GM19351 (cell line): ENCODE results near the gene UBQLNL.
A peak's percentile ranks its signal among the peaks of the same experiment; 100 is the strongest.

Source experiments
- ATAC-seq: cut with Tn5 transposase; IDR thresholded peaks from one replicate; pipeline ENCODE4 v1.9.1; 2021; ENCODE audit warnings: mild to moderate bottlenecking, moderate library complexity; ENCODE audit not compliant: unreplicated experiment

UBQLNL gene, protein sequence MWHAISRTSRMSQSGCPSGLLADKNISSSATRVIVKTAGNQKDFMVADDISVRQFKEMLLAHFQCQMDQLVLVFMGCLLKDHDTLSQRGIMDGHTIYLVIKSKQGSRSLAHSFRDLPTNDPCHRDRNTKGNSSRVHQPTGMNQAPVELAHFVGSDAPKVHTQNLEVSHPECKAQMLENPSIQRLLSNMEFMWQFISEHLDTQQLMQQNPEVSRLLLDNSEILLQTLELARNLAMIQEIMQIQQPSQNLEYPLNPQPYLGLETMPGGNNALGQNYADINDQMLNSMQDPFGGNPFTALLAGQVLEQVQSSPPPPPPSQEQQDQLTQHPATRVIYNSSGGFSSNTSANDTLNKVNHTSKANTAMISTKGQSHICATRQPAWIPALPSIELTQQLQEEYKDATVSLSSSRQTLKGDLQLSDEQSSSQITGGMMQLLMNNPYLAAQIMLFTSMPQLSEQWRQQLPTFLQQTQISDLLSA

DNA sequence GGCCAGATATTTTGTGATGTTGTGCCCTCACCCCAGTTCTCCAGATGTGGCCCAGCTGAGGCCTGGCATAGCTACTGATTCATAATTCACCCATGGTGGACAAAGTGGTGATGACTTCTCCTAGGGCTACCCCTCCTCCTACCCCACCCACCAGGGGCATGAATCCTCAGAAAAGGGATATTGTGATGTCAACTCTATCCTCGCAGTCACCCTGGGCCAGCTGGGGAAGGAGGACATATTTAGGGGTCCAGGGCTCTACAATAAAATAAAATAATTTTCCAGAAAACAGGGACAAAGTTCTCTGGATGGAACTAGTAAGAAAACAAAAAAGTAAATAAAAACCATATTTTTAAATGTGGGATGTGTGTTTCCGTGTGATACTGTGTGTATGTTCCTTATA, at the start of gene UBQLNL:
UBQLNL (minus strand) TSS at position 101 of the 400 bp plus-strand sequence. CDS start 258 bp downstream, outside the sequence.
- no peak for ATAC-seq

DNA sequence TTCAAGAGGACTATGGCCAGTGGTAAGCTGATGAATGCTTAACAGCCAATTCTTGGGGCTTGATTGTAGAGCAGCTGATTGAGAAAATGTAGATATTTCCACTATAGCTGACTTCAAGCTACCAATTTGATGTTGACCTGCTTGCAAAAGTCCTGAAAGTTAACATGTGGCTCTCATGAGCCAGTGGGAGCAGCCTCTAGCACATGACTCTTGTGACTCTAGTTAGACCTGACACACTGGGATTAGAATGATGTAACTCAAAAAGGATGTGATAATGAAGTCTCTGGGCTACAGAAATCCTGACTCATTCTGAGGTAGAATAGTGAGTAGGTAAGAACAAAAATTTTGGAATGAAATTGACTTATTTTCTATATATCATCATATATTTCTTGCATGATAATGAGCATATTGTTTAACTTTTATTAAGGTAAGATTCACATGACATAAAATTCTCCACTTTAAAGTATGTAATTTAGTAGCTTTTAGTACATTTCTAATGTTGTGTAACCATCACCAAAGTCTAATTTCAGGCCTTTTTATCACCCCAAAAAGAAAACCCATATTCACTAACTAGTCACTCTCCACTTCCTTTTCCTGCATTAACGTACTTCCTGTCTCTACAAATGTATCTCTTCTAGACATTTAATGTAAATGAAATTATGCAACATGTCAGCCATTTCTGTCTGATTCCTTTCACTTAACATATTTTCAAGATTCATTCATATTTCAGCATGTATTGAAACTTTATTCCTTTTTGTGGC, 47.9 kb upstream of the UBQLNL start:
- no peak for ATAC-seq

DNA sequence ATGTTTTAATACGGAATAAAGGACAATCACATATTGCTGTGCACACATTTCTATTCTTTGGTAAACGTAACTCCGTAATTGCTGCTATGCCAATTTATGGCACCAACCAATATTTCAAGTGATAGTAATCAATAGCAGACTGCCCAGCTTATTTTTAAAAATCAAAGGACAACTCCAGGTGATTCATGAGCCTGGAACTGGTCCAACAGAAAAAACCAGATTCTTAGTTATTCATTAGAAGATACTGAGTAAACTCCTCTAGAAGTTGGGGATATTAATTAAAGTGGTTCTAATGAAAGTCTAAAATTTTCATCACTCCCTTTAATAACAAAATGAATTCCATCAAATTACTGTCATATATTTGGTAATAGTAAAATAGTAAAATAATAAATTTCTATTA, 41.3 kb upstream of the UBQLNL start:
- ATAC-seq: no peak

DNA sequence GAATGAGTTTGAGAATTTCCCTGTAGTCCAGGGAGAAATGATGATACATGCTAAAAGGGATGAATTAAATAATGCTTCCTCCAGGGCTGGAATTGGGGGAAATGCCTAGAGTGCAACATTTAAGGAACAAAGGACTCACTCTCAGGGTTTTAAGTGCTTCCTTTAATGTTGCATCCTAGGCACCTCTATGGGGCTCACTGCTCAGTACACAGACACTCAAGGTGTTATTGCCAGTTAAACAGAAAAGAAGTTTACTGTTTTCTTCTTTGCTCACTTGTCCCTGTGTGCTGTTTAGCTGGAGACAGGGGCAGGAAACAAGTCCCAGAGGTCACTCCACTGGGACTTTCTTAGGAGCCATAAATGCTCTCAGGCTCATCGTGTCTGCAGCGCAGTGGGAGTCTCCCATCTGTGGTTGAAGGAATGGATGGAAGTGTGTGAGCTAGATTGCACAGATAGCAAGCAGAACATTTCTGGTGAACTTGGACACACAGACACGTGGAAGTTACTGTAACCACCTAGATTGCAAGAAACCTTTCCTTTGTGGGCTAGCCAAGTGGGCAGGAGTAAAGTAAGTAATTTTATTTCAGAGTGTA, 40.2 kb upstream of the UBQLNL start:
- no peak for ATAC-seq

DNA sequence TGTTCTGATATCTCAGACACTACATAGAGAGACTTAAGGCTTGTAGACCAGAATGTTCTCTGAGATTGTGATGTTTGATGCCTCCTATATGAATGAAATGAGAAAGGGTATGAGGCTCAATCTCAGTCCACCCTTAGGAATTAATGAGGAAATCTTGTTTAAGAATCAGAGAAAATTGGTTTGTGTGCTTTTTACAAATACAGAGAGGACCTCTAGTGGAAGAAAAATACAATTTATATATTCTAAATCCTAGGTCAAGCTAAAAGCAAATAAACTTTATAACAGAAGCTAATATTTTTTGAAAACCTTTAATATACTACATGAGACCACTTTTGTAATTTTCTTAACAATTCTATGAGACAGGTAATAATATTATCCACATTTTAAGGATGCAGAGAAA, 36.8 kb upstream of the UBQLNL start:
- no peak for ATAC-seq

DNA sequence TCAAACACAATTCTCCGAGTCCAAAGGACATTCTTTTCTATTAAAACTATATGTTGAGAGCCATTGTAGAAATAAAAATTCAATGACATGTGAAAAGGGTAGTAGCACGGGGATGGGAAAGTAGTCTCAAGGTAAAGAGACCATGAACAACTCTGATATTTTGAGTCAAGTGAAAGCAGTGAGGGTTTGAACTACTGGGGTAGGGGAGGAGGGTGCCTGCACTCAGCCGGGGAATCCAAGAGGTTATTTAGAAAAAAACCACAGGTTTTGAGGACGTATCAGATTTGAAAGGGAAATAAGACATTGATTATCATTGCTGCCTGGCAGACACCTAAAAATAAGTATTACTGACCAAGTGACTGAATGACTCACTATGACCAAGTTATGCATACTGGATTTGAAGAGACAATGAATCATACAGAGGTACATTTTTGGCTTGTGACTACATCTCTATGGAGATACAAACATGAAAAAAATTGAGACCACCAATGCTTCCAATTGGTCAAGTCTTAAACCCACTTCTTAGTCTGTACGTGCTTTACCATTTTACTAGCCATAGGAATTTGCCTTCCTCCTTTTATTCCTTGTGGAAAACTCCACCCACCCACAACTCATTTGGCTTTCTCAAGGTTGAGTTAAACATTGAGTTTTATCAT, 34.1 kb upstream of the UBQLNL start:
- ATAC-seq: peak; percentile 77

DNA sequence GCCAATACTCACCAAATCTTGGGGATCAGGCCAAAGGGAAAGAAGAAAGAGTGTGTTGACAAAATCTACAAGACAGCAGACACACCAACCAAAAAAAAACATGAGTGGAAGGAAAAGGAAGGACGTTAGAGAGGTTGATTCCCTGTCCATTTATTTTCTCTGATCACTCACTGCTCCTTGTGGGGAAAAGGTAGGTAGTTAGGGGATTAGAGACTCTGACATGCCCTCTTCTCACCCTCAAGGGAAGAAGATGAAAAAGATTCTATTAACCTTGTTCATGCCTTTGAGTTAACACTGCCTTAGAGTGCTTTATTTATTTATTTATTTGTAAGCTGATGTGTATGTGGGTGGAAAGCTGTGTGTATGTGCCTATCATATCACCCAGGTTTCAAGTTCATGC, 31.9 kb upstream of the UBQLNL start, which contains the start of gene OR52H1:
OR52H1 (minus strand) TSS at position 101 of the 400 bp plus-strand sequence. CDS start 3,035 bp downstream, outside the sequence.
- ATAC-seq: no peak

DNA sequence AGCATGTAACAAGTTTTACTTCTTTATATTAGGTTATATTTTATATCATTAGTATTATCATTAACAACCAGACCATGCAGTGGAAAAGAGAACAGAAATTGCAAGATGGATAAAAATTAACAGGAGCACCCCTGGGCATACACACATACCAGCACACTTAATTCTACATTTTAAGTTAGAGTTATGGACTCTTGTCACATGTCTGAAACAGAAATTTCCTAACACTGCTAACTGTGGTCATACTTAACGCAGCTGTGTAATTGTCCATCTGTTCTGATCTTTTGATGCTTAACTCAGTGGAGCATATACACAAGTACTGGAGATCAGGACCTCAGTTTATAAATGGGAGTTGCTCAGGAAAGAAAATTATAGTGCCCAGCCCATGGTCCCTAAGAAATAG, 31.5 kb upstream of the UBQLNL start:
- no peak for ATAC-seq

DNA sequence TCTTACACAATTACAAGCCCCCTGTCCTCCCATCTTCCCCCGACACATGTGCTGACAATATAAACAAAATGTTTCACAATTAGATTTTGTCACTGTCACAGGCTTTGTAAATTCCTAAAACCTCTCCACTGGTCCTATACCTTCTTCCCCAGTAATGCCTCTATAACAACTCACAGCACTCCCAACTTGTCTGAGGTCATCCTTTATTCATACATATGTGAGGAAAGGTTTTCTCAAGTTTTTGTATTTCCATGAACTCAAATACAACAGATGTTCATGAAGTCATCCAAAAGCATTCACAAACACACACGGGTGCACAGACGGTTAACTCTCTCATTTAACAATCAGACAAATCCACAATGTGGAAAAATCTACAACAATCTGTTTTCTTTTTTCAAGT, 30.0 kb upstream of the UBQLNL start:
- ATAC-seq: no peak

DNA sequence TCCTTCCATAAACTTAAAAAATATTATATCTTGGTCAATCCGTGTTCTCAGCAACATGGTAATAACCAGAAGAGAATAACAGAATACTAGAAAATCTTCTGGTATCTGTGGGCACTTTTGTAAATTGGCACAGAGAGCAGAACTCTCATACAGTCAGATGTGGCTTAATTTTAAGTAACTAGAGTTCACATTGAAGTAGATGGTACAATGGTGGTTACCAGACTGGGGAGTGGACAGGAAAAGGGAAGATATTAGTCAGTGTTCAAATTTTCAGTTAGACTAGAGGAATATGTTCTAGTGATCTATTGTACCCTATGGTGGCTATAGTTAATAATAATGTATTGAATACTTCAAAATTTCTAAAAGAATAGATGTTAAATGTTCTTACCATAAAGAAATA, 24.9 kb upstream of the UBQLNL start:
- ATAC-seq: no peak

DNA sequence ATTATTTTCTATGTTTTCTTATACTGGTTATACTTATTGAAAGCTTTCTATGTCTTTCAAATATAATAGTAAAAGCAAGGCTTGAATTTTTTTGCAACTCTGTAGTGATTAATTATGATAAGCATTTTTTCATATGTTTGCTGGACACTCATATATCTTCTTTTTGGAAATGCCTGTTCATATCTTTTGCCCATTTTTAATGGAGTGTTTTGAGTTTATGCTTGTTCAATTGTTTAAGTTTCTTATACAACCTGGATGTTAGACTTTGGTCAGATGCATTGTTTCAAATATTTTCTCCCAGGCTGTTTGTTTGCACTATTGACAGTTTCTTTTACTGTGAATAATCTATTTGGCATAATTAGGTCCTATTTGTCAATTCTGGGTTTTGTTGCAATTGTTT, 20.0 kb upstream of the UBQLNL start:
- ATAC-seq: no peak

DNA sequence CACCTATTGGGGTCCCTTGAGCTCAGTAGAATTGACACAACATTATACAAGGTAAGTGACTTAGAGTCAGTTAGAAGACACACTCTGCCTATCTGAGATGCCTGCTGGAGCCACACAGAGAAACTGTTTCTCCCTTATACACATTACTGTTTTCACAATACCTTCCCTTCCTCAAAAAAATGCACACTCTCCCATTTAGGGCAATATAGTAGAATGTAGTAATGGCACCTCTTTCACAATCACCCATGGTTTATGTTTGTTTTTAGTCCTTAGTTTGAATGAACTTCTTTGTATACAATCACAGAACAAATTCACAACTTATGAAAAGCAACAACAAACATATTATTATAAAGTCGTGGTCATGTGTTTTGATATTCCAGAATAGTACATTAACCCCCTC, 17.5 kb upstream of the UBQLNL start:
- no peak for ATAC-seq

DNA sequence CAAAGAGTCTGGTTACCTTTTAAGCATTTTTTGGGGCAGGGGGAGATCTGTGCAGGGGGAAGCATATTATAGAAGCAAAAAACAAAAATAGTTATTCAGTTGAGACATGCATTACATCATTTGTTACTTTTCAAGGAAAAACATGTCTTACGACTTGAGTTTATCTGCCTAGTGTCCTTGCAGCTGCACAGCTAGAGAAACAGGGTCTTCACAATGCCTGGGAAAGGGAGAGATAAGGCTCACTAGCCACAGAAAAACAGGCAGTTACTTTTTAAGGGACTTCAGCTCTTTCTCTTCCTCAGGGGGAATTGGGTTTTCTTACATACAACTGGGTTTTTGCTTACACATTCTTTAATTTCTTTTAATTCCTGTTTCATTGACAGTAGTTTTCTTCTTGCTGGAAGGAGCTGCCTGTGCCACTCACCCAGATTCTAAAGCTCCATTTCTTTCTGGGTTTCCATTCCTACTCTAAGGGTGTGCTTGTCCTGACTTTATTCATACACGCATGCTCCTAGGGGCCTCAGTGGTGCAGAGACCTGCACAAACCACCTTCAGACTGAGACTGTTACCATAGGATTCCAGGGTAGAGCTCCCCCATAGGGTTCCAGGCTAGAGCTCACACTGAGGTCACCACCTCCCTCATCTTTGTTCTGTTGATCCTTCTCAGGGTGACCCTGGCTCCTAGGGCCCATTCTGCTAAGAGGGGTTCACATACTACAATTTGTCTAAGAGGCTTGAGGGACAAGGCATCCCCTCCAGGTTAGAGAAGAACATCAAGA, 14.7 kb upstream of the UBQLNL start:
- ATAC-seq: no peak

DNA sequence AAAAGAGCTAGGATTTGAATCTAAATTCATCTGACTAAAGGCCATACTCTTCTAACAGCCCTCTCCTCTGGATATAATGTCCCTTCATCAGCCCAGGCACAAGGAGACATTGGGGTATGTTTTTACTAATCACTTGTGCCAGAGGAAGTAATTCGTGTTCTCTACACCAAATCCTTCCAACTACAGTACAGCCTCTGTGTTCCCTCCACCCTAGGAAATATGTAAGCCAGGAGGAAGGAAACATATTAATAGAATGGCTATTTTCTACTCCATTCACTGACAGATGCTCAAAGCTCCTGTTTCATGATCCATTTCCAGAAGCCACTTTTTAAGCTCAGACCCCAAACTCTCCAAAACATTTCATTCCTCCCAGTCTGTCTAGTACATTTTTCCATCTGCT, 12.0 kb upstream of the UBQLNL start:
- no peak for ATAC-seq

DNA sequence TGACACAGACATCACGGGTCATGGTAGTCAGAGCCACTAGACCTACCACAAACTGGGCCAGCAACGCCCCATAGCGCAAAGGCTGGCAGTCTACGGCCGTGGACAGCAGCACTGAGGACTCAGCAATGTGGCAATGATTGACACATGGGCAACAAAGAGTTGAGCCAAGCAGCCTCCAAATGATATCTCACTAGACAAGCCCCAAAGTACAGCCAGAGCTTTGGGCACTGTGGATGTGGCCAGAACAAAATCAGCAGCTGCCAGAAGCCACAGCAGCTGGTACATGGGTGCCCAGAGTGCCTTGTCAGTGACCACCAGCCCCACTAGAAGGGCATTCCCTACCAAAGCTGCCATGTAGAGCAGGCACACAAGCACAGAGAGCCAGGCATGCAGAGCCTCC, 11.2 kb upstream of the UBQLNL start:
- ATAC-seq: no peak

DNA sequence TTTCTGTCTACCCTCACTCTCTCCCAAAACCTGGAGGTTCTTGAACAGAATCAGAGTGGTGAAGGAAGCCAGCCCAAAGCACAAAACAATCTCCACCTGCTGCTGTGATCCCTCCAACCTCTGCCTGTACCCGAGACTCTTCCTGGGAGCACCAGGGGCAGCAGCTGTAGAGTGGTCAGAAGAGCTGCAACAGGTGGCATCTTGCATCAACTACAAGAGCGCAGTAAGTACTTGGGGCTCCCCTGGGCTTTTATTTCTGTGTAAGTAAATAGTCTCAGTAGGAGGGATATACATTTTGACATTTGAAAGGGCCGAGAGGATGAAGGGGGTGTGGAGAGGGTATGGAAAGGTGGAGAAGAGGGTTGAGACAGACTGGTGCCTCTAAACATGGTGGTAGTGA, 8.3 kb upstream of the UBQLNL start:
- ATAC-seq: no peak

DNA sequence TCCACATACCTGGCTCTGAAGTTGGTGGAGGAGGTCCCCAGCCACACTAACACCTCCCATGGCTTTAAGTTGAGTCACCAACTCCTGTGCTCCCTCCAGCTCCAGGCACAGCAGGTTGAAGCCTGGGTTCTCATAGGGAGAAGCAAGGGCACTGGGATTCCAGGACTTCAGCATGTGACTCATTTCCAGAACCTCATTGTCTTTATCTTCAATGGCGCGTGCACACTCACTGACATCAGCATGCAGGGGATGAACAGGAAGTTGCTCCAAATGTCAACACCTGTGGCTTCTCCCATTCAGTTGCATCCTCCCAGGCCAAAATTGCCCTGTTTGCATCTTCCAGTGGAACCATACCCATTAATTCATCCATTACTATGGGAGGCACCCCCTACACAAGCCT, 5.8 kb upstream of the UBQLNL start:
- no peak for ATAC-seq

DNA sequence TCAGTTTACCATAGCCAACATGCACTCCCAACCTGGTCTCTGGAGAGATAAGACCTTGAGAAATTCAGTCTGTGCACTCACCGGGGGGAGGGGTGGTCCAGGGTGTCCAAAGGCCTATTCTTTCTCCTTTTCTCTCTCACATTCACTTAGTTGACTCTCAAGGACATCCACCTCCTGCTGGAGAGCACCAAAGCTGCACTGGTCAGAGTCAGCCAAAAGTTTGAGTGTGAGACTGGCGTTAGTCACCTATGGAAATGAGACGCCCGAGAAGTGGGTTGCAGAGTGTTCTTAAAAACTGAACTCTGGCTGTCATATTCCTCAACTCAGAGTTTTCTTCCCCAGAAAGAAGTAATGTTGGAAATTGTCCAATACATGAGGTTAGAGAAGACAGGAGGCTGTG, 5.0 kb upstream of the UBQLNL start:
- no peak for ATAC-seq

DNA sequence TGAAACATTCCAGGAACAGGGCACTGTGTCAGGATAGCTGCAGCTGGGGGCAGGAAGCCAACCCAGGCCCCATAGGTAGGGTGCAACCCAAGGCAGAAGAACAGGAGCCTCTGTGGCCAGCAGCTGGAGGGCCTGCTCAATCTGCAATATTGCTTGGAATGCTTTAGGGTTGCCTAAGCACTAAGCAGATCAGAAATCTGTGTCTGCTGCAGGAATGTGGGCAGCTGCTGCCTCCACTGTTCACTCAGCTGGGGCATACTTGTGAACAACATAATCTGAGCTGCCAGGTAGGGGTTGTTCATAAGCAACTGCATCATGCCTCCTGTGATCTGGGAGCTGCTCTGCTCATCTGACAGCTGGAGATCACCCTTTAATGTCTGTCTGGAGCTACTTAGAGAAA, 1.7 kb downstream of the UBQLNL start:
- ATAC-seq: no peak

DNA sequence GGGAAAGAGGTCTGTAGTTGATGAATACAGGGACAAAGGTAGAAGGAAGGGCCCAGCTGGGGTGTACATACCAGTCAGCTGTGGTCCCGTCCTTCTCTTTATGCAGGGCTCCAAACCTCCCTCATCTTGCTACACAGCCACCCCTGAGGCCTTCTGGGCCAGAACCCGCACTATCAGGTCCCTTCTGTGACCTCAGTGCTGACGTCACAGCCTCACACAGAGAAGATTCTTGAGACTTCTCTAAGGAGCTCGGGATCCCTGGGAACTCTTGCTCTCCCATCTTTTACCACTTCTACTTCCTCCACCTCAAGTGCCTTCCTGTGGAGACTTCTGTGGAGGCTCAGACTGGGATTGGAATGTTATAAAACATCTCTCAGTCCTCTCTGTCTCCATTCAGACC, 6.7 kb downstream of the UBQLNL start, which contains the start of gene UBQLN3:
UBQLN3 (minus strand) TSS at position 155 of the 400 bp plus-strand sequence. CDS start 399 bp downstream, outside the sequence.
- ATAC-seq: no peak
